BJ (cell line): Measurements from ENCODE around the gene PDZD4. TPM values are rescaled to one million over a fixed set of nuclear protein-coding genes. Genes with fewer than 3 reads are reported as not detected.

Source experiments
- CTCF ChIA-PET: fragments of 350-600 bp; formaldehyde crosslinking; extraction: SDS; loops from one replicate; lab custom pipeline; 2021; ENCODE audit warnings: antibody characterized with exemption, inconsistent platforms; lab: Yijun Ruan, JAX
- POLR2A ChIA-PET: fragments of 300-600 bp; sonication (Branson Sonifier 250); formaldehyde crosslinking; extraction: SDS; loops from one replicate; lab custom pipeline; 2021; ENCODE audit warnings: antibody characterized with exemption; lab: Charles Lee
- DNase-seq: peaks from one replicate; pipeline ENCODE4 v3.0.0-alpha.2; 2011; ENCODE audit warnings: low read depth
- H3K27me3 ChIP-seq: 2 replicates; pipeline ENCODE4 v1.6.0; 2011; ENCODE audit warnings: low read length; ENCODE audit not compliant: control insufficient read depth, insufficient read depth
- H3K36me3 ChIP-seq: 2 replicates; pipeline ENCODE4 v1.5.1; 2011; ENCODE audit warnings: low read length; ENCODE audit not compliant: control insufficient read depth, insufficient read depth
- H3K4me3 ChIP-seq: 2 replicates; pipeline ENCODE4 v1.5.1; 2011; ENCODE audit warnings: low read depth, mild to moderate bottlenecking, control low read depth, low read length
- polyA plus RNA-seq: library from polyadenylated mRNA; depleted of rRNA; stranded (reverse); fragments of >200 nt; gene quantifications from 2 replicates; pipeline ENCODE4 v1.2.3, GENCODE V29; 2011
- TF ChIP-seq, protein P1 (sequence below): IDR thresholded peaks from 2 replicates; pipeline ENCODE4 v1.5.1; 2011; ENCODE audit warnings: low read depth, mild to moderate bottlenecking, control low read depth, inconsistent platforms, low read length, moderate library complexity; ENCODE audit not compliant: insufficient read depth

Gene PDZD4
- polyA plus RNA-seq, 1 experiment: 0.82 TPM

DNA sequence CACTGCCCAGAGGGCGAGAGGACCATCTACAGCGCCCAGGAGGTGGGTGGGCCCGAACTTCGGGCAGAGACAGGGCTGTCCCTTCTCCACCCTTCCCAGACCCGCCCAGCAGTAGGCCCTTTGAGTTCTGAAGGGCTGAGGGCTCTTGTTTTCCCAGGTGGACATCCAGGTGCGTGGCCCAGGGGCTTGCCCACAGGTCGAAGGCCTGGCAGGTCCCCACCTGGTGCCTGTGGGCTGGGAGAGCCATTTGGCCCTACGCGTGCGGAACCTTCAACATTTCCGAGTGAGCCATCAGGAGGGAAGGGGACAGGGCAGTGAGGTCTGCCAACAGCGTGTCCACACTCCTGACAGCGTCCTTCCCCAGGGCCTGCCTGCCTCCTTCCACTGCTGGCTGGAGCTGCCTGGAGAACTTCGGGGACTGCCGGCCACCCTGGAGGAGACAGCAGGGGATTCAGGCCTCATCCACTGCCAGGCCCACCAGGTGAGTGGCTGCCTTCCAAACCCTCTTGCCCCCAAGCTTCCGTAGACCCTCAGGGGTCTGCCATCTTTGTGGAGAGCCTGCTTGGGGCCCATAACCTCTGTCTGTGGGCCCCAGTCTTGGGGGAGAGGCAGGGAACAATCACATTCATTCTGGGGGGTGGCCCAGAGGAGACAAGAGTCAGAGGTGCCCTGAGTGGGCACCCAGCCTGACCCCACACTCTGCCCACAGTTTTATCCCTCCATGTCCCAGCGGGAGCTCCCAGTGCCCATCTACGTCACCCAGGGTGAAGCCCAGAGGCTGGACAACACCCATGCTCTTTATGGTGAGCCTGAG lies 59.5 kb downstream of the PDZD4 start:
- POLR2A ChIA-PET: no interaction called here
- CTCF ChIA-PET: no interaction called here
- H3K27me3 ChIP-seq: no peaks in the 10 kb centered on the region
- H3K36me3 ChIP-seq: no peaks in the 10 kb centered on the region; the same call in 1 of the 2 replicates
- DNase-seq: no peak
- TF ChIP-seq, protein P1, sequence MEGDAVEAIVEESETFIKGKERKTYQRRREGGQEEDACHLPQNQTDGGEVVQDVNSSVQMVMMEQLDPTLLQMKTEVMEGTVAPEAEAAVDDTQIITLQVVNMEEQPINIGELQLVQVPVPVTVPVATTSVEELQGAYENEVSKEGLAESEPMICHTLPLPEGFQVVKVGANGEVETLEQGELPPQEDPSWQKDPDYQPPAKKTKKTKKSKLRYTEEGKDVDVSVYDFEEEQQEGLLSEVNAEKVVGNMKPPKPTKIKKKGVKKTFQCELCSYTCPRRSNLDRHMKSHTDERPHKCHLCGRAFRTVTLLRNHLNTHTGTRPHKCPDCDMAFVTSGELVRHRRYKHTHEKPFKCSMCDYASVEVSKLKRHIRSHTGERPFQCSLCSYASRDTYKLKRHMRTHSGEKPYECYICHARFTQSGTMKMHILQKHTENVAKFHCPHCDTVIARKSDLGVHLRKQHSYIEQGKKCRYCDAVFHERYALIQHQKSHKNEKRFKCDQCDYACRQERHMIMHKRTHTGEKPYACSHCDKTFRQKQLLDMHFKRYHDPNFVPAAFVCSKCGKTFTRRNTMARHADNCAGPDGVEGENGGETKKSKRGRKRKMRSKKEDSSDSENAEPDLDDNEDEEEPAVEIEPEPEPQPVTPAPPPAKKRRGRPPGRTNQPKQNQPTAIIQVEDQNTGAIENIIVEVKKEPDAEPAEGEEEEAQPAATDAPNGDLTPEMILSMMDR: no peak
- no peak overlapping the region for H3K4me3 ChIP-seq

DNA sequence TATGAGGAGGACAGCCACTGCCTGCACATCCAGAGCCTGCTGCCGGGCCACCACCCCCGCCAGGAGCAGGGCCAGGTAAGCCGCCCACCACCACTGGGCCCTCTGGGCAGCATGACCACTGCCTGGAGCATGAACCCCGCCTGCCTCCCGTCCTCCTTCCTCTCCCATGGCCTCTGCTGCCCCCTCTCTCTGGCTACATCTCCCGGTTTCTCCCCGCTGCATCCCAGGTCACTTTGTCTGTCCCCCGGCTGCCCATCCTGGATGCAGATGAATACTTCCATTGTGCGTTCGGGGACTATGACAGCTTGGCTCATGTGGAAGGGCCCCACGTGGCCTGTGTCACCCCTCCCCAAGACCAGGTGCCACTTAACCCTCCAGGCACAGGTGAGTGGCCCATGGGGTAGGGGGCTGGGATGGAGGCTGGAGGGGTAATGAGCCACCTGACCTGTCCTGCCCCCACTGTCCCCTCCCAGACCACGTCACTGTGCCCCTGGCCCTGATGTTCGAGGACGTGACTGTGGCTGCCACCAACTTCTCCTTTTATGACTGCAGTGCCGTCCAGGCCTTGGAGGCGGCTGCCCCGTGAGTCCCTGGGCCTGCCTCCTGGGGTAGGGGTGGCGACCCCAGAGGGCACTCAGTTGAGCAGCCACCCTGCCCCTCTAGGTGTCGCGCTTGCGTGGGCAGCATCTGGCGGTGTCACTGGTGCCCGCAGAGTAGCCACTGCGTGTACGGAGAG lies 60.3 kb downstream of the PDZD4 start:
- POLR2A ChIA-PET: no interaction called here

DNA sequence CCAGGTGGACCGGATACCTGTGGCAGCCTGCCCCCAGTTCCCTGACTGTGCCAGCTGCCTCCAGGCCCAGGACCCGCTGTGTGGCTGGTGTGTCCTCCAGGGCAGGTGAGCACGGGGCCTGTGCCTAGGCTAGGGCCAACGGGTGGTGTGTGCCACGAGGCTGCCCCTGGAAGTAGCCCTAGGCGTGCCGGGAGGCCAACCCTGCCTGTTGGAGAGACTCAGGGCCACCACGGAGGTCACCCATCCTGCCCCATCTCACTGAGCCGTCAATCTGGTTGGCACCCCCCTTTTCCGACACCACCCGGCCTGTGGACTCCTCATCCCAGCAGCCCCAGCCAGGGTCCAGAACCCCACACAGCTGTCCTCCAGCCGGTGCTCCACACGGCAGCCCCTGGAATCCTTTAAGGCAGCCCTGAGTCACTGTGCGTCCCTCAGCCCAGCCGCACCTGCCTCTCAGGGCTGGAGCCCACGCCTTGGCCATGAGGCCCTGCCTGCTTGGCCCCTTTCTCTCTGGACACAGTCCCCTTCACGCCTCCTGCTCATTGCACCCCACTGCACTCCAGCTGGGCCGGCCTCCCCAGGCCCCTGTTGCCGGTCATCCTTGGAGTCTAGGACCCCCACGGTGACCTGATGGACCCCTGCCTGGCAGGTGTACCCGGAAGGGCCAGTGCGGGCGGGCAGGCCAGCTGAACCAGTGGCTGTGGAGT lies 61.0 kb downstream of the PDZD4 start:
- TF ChIP-seq, protein P1: no peak

More for the DNA sequence above, 60.3 kb downstream of the PDZD4 start:
- no peak overlapping the region for H3K4me3 ChIP-seq
- DNase-seq: no peak
- no peaks in the 10 kb centered on the region for H3K27me3 ChIP-seq
- no peaks in the 10 kb centered on the region; the same call in 1 of the 2 replicates for H3K36me3 ChIP-seq
- CTCF ChIA-PET: no interaction called here
- TF ChIP-seq, protein P1: no peak

DNA sequence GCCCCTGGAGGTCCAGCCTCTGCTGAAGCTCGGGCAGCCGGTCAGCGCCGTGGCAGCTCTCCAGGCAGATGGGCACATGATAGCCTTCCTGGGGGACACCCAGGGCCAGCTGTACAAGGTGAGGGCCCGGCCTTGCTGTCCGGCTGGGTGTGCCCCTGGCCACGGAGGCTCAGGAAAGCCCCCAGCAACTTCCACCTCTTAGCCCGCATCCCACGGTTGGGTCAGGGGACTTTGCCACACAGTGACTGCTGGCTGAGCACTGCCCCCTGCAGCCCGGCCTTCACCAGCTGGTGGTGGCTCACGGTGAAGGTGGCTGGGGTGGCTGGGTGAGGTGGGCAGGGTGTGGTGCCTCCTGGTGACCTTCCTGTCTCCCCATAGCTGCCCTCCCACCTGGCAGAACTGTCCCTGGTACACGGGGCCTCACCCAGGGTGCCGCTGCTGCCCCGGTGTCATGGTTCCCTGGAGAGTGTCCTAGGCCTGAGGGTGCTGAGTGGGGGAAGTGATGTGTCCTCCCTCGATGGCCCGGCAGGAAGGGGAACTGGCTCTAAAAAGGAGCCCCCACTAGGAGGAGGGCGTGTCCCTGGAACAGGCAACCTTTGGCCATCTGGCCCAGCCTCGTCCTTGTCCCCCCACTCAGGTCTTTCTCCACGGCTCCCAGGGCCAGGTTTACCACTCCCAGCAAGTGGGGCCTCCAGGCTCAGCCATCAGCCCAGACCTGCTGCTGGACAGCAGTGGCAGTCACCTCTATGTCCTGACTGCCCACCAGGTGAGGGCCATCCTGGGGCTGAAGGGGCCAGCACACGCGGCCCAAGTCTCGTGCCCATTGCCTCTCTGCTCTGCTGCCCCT lies 61.8 kb downstream of the PDZD4 start:
- H3K4me3 ChIP-seq: no peak overlapping the region
- CTCF ChIA-PET: interaction anchor here (1.2 kb wide), 1 partner anchor 13 kb away, joined by 3 read pairs; no protein-coding TSS in a partner anchor
- no peaks in the 10 kb centered on the region for H3K27me3 ChIP-seq
- POLR2A ChIA-PET: no interaction called here
- TF ChIP-seq, protein P1: no peak
- H3K36me3 ChIP-seq: no peaks in the 10 kb centered on the region; the same call in 1 of the 2 replicates
- no peak for DNase-seq

More for the DNA sequence above, 61.0 kb downstream of the PDZD4 start:
- POLR2A ChIA-PET: no interaction called here
- H3K36me3 ChIP-seq: no peaks in the 10 kb centered on the region; the same call in 1 of the 2 replicates
- no peaks in the 10 kb centered on the region for H3K27me3 ChIP-seq
- DNase-seq: no peak
- CTCF ChIA-PET: no interaction called here
- H3K4me3 ChIP-seq: no peak overlapping the region
